Measurements from ENCODE around the gene QRICH1.

The QRICH1 gene

GRCh38 chr3:49029563-49029884, 64.3 kb downstream of the QRICH1 start:
- Histone ChIP-seq H3K36me3 (ENCODE audit: low read length) (peaks cover 16% of the 10 kb centered on the region), H3K9me2 (replicated peaks; ENCODE audit: insufficient read depth, low read length) (no peaks in the 10 kb centered on the region), H3K79me2 (ENCODE audit: insufficient read depth, low read length) (peaks cover 19% of the 10 kb centered on the region), H3K27me3 (ENCODE audit: low read length) (no peaks in the 10 kb centered on the region), H3K27ac (ENCODE audit: low read depth, low read length) (peak overlapping the region; percentile 49), H2AFZ (ENCODE audit: low read depth, low read length, severe bottlenecking) (no peak overlapping the region), H3F3A (ENCODE audit: insufficient read depth) (peaks cover 18% of the 10 kb centered on the region), H3K4me3 (ENCODE audit: insufficient read depth, low read length, poor library complexity, severe bottlenecking) (no peak overlapping the region), H3K4me2 (ENCODE audit: low read depth, low read length, poor library complexity, severe bottlenecking) (peak overlapping the region; percentile 54), H4K20me1 (ENCODE audit: low read depth, low read length) (no peaks in the 10 kb centered on the region), H3K9me3 (ENCODE audit: insufficient read depth, low read length) (no peaks in the 10 kb centered on the region), H3K9ac (ENCODE audit: low read length) (peak overlapping the region; percentile 83)
- no peak for TF ChIP-seq CTCF (IDR thresholded peaks at IDR 0.05; ENCODE audit: insufficient read depth, low read length, poor library complexity, severe bottlenecking)
- no peak for TF ChIP-seq EZH2phosphoT487 (conservative IDR thresholded peaks at IDR 0.05; ENCODE audit: low read length)

- H3K27me3 ChIP-seq (ENCODE audit: low read length): no peaks in the 10 kb centered on the region
- no peaks in the 10 kb centered on the region for H3K9me3 ChIP-seq (ENCODE audit: insufficient read depth, low read length)
- H3K36me3 ChIP-seq (ENCODE audit: low read length): peaks cover 15% of the 10 kb centered on the region
- peak within 1 kb of the TSS; percentile 83 for H3K9ac ChIP-seq (ENCODE audit: low read length)
- H2AFZ ChIP-seq (ENCODE audit: low read depth, low read length, severe bottlenecking): no peak within 1 kb of the TSS
- peak within 1 kb of the TSS; percentile 59 for H3K27ac ChIP-seq (ENCODE audit: low read depth, low read length)
- no peaks in the 10 kb centered on the region for H4K20me1 ChIP-seq (ENCODE audit: low read depth, low read length)
- H3F3A ChIP-seq (ENCODE audit: insufficient read depth): peaks cover 23% of the 10 kb centered on the region
- no peak for TF ChIP-seq CTCF (IDR thresholded peaks at IDR 0.05; ENCODE audit: insufficient read depth, low read length, poor library complexity, severe bottlenecking)
- H3K9me2 ChIP-seq (replicated peaks; ENCODE audit: insufficient read depth, low read length): no peaks in the 10 kb centered on the region
- peak within 1 kb of the TSS; percentile 68 for H3K4me2 ChIP-seq (ENCODE audit: low read depth, low read length, poor library complexity, severe bottlenecking)
- peaks cover 19% of the 10 kb centered on the region for H3K79me2 ChIP-seq (ENCODE audit: insufficient read depth, low read length)
- H3K4me3 ChIP-seq (ENCODE audit: insufficient read depth, low read length, poor library complexity, severe bottlenecking): peak within 1 kb of the TSS; percentile 60
Observed at GRCh38 chr3:49028673-49029562, 65.0 kb downstream of the QRICH1 start, which contains the start of gene IMPDH2. Gene IMPDH2 (minus strand): TSS chr3:49029398. CDS start chr3:49029350, 48 bp downstream.

DNA sequence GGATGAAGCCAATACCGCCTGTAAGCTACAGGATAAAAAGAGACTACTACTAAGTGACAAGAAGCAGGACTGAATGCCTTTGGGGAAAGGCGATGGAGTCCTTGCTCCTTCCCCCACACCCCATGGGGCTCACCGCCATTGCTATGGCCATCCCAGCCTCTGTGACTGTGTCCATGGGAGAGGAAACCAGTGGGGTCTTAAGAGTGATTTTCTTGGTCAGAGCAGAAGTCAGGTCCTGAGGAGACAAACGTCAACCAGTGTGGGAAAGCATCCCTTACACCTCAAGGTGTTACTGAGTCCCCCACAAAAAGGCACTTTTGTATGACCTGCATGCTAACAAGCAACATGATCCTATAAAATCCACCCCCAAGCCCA, 65.6 kb downstream of the QRICH1 start:
- Histone ChIP-seq H3K79me2 (ENCODE audit: insufficient read depth, low read length) (peaks cover 19% of the 10 kb centered on the region), H3K27ac (ENCODE audit: low read depth, low read length) (peak overlapping the region; percentile 59), H2AFZ (ENCODE audit: low read depth, low read length, severe bottlenecking) (no peak overlapping the region), H3K36me3 (ENCODE audit: low read length) (peaks cover 14% of the 10 kb centered on the region), H3K9me2 (replicated peaks; ENCODE audit: insufficient read depth, low read length) (no peaks in the 10 kb centered on the region), H3K4me2 (ENCODE audit: low read depth, low read length, poor library complexity, severe bottlenecking) (peak overlapping the region; percentile 68), H3K27me3 (ENCODE audit: low read length) (no peaks in the 10 kb centered on the region), H3K4me3 (ENCODE audit: insufficient read depth, low read length, poor library complexity, severe bottlenecking) (peak overlapping the region; percentile 60), H3K9ac (ENCODE audit: low read length) (peak overlapping the region; percentile 83), H4K20me1 (ENCODE audit: low read depth, low read length) (no peaks in the 10 kb centered on the region), H3K9me3 (ENCODE audit: insufficient read depth, low read length) (no peaks in the 10 kb centered on the region), H3F3A (ENCODE audit: insufficient read depth) (peaks cover 27% of the 10 kb centered on the region)
- TF ChIP-seq EZH2phosphoT487 (conservative IDR thresholded peaks at IDR 0.05; ENCODE audit: low read length) (no peak), CTCF (IDR thresholded peaks at IDR 0.05; ENCODE audit: insufficient read depth, low read length, poor library complexity, severe bottlenecking) (no peak)

Measured in SU-DHL-6 (cell line).